Liver (tissue), 9 donors: ENCODE results near the gene DNAJC25. TPM values are rescaled to one million over a fixed set of nuclear protein-coding genes. Genes with fewer than 3 reads are reported as not detected.
A peak's percentile ranks its signal among the peaks of the same experiment; 100 is the strongest.

ENCODE experiments used
- DNase-seq: peaks from one replicate; pipeline ENCODE4 v3.0.0-alpha.2; 2017; ENCODE audit warnings: low spot score
- H3K27ac ChIP-seq, 2 donors: one replicate each; pipeline ENCODE4 v1.7.0; 2013; ENCODE audit warnings: inconsistent platforms in 2 of 2, low read length in 2 of 2, control low read depth in 1 of 2, low read depth in 1 of 2, mild to moderate bottlenecking in 1 of 2
- H3K27me3 ChIP-seq, 4 donors: one replicate each; pipeline versions ENCODE4 v1.6.1 to v1.7.0; 2013; ENCODE audit warnings: low read length in 3 of 4, inconsistent platforms in 1 of 4, mild to moderate bottlenecking in 1 of 4, moderate library complexity in 1 of 4; ENCODE audit not compliant: control insufficient read depth in 4 of 4, insufficient read depth in 4 of 4
- H3K36me3 ChIP-seq, 4 donors: one replicate each; pipeline versions ENCODE4 v1.6.1 to v1.7.0; 2013; ENCODE audit warnings: low read length in 3 of 4, mild to moderate bottlenecking in 3 of 4, low read depth in 1 of 4, moderate library complexity in 1 of 4; ENCODE audit not compliant: control insufficient read depth in 4 of 4, insufficient read depth in 3 of 4
- H3K4me1 ChIP-seq, 4 donors: one replicate each; pipeline versions ENCODE4 v1.6.1 to v1.7.0; 2013; ENCODE audit warnings: low read length in 3 of 4, mild to moderate bottlenecking in 3 of 4, moderate library complexity in 1 of 4; ENCODE audit not compliant: control insufficient read depth in 4 of 4, insufficient read depth in 4 of 4
- H3K4me3 ChIP-seq, 3 donors: one replicate each; pipeline versions ENCODE4 v1.6.1 to v1.7.0; 2013; ENCODE audit warnings: low read length in 3 of 3, control low read depth in 1 of 3, low read depth in 1 of 3, mild to moderate bottlenecking in 1 of 3
- H3K9ac ChIP-seq, 2 donors: one replicate each; pipeline ENCODE4 v1.7.0; 2013; ENCODE audit warnings: low read length in 2 of 2, mild to moderate bottlenecking in 2 of 2, moderate library complexity in 2 of 2, control low read depth in 1 of 2, low read depth in 1 of 2
- H3K9me3 ChIP-seq, 4 donors: one replicate each; pipeline versions ENCODE4 v1.6.1 to v1.7.0; 2013; ENCODE audit warnings: low read length in 3 of 4; ENCODE audit not compliant: control insufficient read depth in 4 of 4
- EGR1 ChIP-seq, 2 donors: IDR thresholded peaks; 2 replicates each; pipeline ENCODE4 v1.6.1; 2016 to 2018; ENCODE audit warnings: antibody characterized with exemption in 2 of 2, low read depth in 2 of 2
- FOXA1 ChIP-seq: IDR thresholded peaks from 2 replicates; pipeline ENCODE4 v1.6.1; 2016; ENCODE audit warnings: antibody characterized with exemption
- FOXA2 ChIP-seq: IDR thresholded peaks from 2 replicates; pipeline ENCODE4 v1.6.1; 2016; ENCODE audit warnings: antibody characterized with exemption
- GABPA ChIP-seq, 2 donors: IDR thresholded peaks in 1 of 2; conservative IDR thresholded peaks in 1 of 2; 2 replicates each; pipeline ENCODE4 v1.6.1; 2016; ENCODE audit warnings: antibody characterized with exemption in 2 of 2, mild to moderate bottlenecking in 1 of 2, moderate library complexity in 1 of 2
- HNF4A ChIP-seq, 2 donors: conservative IDR thresholded peaks; 2 replicates each; pipeline ENCODE4 v1.6.1; 2016; ENCODE audit warnings: antibody characterized with exemption in 2 of 2, mild to moderate bottlenecking in 2 of 2
- HNF4G ChIP-seq: IDR thresholded peaks from 2 replicates; pipeline ENCODE4 v1.6.1; 2016; ENCODE audit warnings: antibody characterized with exemption
- JUND ChIP-seq, 2 donors: IDR thresholded peaks; 2 replicates each; pipeline ENCODE4 v1.6.1; 2016; ENCODE audit warnings: antibody characterized with exemption in 2 of 2
- NR2F2 ChIP-seq: IDR thresholded peaks from 2 replicates; pipeline ENCODE4 v1.6.1; 2016; ENCODE audit warnings: antibody characterized with exemption
- RAD21 ChIP-seq, 2 donors: IDR thresholded peaks; 2 replicates each; pipeline ENCODE4 v1.6.1; 2016; ENCODE audit warnings: antibody characterized with exemption in 2 of 2, mild to moderate bottlenecking in 2 of 2
- RXRA ChIP-seq, 2 donors: IDR thresholded peaks; 2 replicates each; pipeline ENCODE4 v1.6.1; 2017 to 2018; ENCODE audit warnings: antibody characterized with exemption in 2 of 2, mild to moderate bottlenecking in 1 of 2
- SP1 ChIP-seq: IDR thresholded peaks from 2 replicates; pipeline ENCODE4 v1.6.1; 2018; ENCODE audit warnings: antibody characterized with exemption, mild to moderate bottlenecking
- TAF1 ChIP-seq: conservative IDR thresholded peaks from 2 replicates; pipeline ENCODE4 v1.6.1; 2016; ENCODE audit warnings: antibody characterized with exemption, mild to moderate bottlenecking
- YY1 ChIP-seq: IDR thresholded peaks from 2 replicates; pipeline ENCODE4 v1.6.1; 2016; ENCODE audit warnings: antibody characterized with exemption, mild to moderate bottlenecking
- WGBS: extraction: QIAGEN DNeasy Blood & Tissue Kit; methylation state at CpG from one replicate; pipeline ENCODE4 v1.1.7; 2013; 5-methylcytosine and 5-hydroxymethylcytosine counted together
- polyA plus RNA-seq, 2 donors: library from polyadenylated mRNA; stranded (reverse) in 1 of 2; unstranded in 1 of 2; fragments of 200-250 nt in 1 of 2; fragments of >200 nt in 1 of 2; fragmentation: Nextera tagmentation in 1 of 2; extraction: Ambion mirVana in 1 of 2; gene quantifications; one replicate each; pipeline versions ENCODE4 v1.2.1 to v1.2.3, GENCODE V29; 2013 to 2015
- total RNA-seq, 2 donors: library from RNA; depleted of rRNA; stranded (reverse); fragments of >200 nt; gene quantifications; one replicate each; pipeline ENCODE4 v1.2.3, GENCODE V29; 2014
- TF ChIP-seq, protein P1 (sequence below): IDR thresholded peaks from 2 replicates; pipeline ENCODE4 v1.6.1; 2016; ENCODE audit warnings: antibody characterized with exemption
- TF ChIP-seq, protein P2 (sequence below): fragments of 150-350 bp; IDR thresholded peaks from 2 replicates; pipeline ENCODE4 v1.5.1; 2017; ENCODE audit warnings: improper control_type of control experiment, low read depth, low read length; ENCODE audit not compliant: missing input control
- TF ChIP-seq, protein P3 (sequence below): IDR thresholded peaks from 2 replicates; pipeline ENCODE4 v1.6.1; 2016; ENCODE audit warnings: antibody characterized with exemption
- TF ChIP-seq, protein P4 (sequence below): IDR thresholded peaks from 2 replicates; pipeline ENCODE4 v1.6.1; 2016; ENCODE audit warnings: antibody characterized with exemption
- TF ChIP-seq, protein P5 (sequence below): IDR thresholded peaks from 2 replicates; pipeline ENCODE4 v1.6.1; 2016; ENCODE audit warnings: antibody characterized with exemption, mild to moderate bottlenecking
- donor health status: healthy.
- donor health status: healthy.
- donor health status: healthy.
- donor health status: healthy.
- donor health status: healthy.

Gene DNAJC25
- total and polyA plus RNA-seq, 4 donors, result 9.3 to 17.8 (median 15.3) TPM

DNA sequence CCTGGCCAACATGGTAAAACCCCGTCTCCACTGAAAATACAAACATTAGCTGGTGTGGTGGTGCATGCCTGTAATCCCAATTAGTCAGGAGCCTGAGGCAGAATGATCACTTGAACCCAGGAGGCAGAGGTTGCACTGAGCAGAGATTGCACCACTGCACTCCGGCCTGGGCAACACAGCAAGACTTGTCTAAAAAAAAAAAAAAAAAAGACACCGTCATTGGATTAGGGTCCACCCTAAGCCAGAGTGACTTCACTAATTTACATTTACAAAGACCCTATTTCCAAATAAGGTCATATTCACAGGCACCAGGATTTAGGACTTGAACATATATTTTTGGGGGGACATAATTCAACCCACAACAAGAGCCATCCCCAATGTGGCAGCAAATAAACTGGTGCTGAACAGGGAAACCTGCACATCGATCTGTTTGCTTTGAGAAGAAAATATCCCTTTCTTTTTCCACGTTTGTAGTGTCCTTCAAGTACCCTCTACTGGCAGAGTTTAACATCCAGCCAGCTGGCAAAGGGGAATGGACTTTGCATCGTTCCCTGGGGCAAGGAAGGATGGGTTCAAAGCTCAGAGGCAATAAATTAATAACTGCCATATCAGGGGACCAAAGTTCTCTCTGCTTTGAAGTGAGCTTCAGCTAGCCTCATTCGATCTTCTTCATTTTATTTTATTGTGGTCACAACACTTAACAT, 3.7 kb upstream of the DNAJC25 start:
- Histone ChIP-seq H3K4me3 (no peak overlapping the region), H3K9ac (peak overlapping the region in 1 of 2 donors; percentile 75), H3K36me3 (no peaks in the 10 kb centered on the region), H3K4me1 (peaks cover 5 to 51% (median 29%) of the 10 kb centered on the region in 4 donors), H3K27ac (peak overlapping the region; percentile 89 to 90), H3K27me3 (no peaks in the 10 kb centered on the region), H3K9me3 (no peaks in the 10 kb centered on the region)
- 25% methylated on average over 7 of the region's 7 CpGs for WGBS
- no peak for DNase-seq
- peak; percentile 38 to 66 for TF ChIP-seq JUND (IDR thresholded peaks at IDR 0.05)
- peak; percentile 11 for TF ChIP-seq FOXA1
- TF ChIP-seq SP1, result peak; percentile 97
- TF ChIP-seq TAF1, result no peak
- TF ChIP-seq RAD21 (IDR thresholded peaks at IDR 0.05), result peak; percentile 21 to 46
- TF ChIP-seq, protein P1, sequence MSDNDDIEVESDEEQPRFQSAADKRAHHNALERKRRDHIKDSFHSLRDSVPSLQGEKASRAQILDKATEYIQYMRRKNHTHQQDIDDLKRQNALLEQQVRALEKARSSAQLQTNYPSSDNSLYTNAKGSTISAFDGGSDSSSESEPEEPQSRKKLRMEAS, result peak; percentile 56
- TF ChIP-seq RXRA (IDR thresholded peaks at IDR 0.05), result peak; percentile 79 to 92
- peak; percentile 61 for TF ChIP-seq NR2F2
- peak; percentile 97 to 99 for TF ChIP-seq HNF4A (conservative IDR thresholded peaks at IDR 0.05)
- TF ChIP-seq, protein P2, sequence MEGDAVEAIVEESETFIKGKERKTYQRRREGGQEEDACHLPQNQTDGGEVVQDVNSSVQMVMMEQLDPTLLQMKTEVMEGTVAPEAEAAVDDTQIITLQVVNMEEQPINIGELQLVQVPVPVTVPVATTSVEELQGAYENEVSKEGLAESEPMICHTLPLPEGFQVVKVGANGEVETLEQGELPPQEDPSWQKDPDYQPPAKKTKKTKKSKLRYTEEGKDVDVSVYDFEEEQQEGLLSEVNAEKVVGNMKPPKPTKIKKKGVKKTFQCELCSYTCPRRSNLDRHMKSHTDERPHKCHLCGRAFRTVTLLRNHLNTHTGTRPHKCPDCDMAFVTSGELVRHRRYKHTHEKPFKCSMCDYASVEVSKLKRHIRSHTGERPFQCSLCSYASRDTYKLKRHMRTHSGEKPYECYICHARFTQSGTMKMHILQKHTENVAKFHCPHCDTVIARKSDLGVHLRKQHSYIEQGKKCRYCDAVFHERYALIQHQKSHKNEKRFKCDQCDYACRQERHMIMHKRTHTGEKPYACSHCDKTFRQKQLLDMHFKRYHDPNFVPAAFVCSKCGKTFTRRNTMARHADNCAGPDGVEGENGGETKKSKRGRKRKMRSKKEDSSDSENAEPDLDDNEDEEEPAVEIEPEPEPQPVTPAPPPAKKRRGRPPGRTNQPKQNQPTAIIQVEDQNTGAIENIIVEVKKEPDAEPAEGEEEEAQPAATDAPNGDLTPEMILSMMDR, result no peak
- TF ChIP-seq, protein P3, sequence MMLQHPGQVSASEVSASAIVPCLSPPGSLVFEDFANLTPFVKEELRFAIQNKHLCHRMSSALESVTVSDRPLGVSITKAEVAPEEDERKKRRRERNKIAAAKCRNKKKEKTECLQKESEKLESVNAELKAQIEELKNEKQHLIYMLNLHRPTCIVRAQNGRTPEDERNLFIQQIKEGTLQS, result peak; percentile 44
- TF ChIP-seq, protein P4, sequence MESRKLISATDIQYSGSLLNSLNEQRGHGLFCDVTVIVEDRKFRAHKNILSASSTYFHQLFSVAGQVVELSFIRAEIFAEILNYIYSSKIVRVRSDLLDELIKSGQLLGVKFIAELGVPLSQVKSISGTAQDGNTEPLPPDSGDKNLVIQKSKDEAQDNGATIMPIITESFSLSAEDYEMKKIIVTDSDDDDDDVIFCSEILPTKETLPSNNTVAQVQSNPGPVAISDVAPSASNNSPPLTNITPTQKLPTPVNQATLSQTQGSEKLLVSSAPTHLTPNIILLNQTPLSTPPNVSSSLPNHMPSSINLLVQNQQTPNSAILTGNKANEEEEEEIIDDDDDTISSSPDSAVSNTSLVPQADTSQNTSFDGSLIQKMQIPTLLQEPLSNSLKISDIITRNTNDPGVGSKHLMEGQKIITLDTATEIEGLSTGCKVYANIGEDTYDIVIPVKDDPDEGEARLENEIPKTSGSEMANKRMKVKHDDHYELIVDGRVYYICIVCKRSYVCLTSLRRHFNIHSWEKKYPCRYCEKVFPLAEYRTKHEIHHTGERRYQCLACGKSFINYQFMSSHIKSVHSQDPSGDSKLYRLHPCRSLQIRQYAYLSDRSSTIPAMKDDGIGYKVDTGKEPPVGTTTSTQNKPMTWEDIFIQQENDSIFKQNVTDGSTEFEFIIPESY, result peak; percentile 58
- TF ChIP-seq HNF4G, result peak; percentile 100
- TF ChIP-seq EGR1 (IDR thresholded peaks at IDR 0.05; ENCODE audit: low read depth in 2 of 2), result no peak
- peak; percentile 2 for TF ChIP-seq FOXA2
- TF ChIP-seq YY1, result peak; percentile 60
- TF ChIP-seq GABPA (IDR thresholded peaks at IDR 0.05 in 1 of 2, conservative IDR thresholded peaks at IDR 0.05 in 1 of 2), result peak in 1 of 2 donors; percentile 26
- TF ChIP-seq, protein P5, sequence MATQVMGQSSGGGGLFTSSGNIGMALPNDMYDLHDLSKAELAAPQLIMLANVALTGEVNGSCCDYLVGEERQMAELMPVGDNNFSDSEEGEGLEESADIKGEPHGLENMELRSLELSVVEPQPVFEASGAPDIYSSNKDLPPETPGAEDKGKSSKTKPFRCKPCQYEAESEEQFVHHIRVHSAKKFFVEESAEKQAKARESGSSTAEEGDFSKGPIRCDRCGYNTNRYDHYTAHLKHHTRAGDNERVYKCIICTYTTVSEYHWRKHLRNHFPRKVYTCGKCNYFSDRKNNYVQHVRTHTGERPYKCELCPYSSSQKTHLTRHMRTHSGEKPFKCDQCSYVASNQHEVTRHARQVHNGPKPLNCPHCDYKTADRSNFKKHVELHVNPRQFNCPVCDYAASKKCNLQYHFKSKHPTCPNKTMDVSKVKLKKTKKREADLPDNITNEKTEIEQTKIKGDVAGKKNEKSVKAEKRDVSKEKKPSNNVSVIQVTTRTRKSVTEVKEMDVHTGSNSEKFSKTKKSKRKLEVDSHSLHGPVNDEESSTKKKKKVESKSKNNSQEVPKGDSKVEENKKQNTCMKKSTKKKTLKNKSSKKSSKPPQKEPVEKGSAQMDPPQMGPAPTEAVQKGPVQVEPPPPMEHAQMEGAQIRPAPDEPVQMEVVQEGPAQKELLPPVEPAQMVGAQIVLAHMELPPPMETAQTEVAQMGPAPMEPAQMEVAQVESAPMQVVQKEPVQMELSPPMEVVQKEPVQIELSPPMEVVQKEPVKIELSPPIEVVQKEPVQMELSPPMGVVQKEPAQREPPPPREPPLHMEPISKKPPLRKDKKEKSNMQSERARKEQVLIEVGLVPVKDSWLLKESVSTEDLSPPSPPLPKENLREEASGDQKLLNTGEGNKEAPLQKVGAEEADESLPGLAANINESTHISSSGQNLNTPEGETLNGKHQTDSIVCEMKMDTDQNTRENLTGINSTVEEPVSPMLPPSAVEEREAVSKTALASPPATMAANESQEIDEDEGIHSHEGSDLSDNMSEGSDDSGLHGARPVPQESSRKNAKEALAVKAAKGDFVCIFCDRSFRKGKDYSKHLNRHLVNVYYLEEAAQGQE, result no peak
